B cell (primary cell): ENCODE measurements around the gene CD52. TPM values are rescaled to one million over a fixed set of nuclear protein-coding genes. Genes with fewer than 3 reads are reported as not detected.

ENCODE experiments used
- ATAC-seq: fragments of 200-7000 bp; cut with Tn5 transposase; one replicate; pipeline ENCODE4 v1.10.0; 2021; ENCODE audit warnings: low read depth, mild to moderate bottlenecking, moderate number of reproducible peaks, moderate library complexity
- CTCF ChIA-PET: fragments of 350-600 bp; sonication (Branson Sonifier 250); formaldehyde crosslinking; loops from one replicate; lab custom pipeline; 2021; ENCODE audit warnings: antibody characterized with exemption, inconsistent platforms; lab: Charles Lee
- POLR2A ChIA-PET: fragments of 350-600 bp; sonication (Branson Sonifier 250); formaldehyde crosslinking; loops from one replicate; lab custom pipeline; 2021; ENCODE audit warnings: antibody characterized with exemption; lab: Charles Lee
- DNase-seq: peaks from one replicate; pipeline ENCODE4 v3.0.0; 2013
- H2AFZ ChIP-seq: 2 replicates; pipeline ENCODE4 v1.6.1; 2012; ENCODE audit warnings: mild to moderate bottlenecking, low read depth, low read length; ENCODE audit not compliant: insufficient read depth, poor library complexity, severe bottlenecking
- H3K27ac ChIP-seq, 2 donors: 1 replicate in 1 of 2; 2 replicates in 1 of 2; pipeline ENCODE4 v1.5.1; 2012 to 2013; ENCODE audit warnings: low read length in 2 of 2, mild to moderate bottlenecking in 2 of 2, moderate library complexity in 1 of 2
- H3K27me3 ChIP-seq, 4 experiments: fragments of 200-600 bp in 1 of 4; sonication (generic) in 1 of 4; replicated peaks in 1 of 4; 1 replicate in 2 of 4; 2 replicates in 2 of 4; pipeline versions ENCODE4 v1.6.1 to v1.7.0; 2013 to 2016; ENCODE audit warnings: low read length in 3 of 4, mild to moderate bottlenecking in 2 of 4, mixed read lengths in 1 of 4, moderate library complexity in 1 of 4; ENCODE audit not compliant: insufficient read depth in 4 of 4, control insufficient read depth in 3 of 4; ENCODE audit errors: control extremely low read depth in 1 of 4
- H3K36me3 ChIP-seq, 2 experiments: replicated peaks in 1 of 2; 1 replicate in 1 of 2; 2 replicates in 1 of 2; pipeline versions ENCODE4 v1.6.1 to v1.7.1; 2013; ENCODE audit warnings: low read length in 1 of 2; ENCODE audit not compliant: insufficient read depth in 2 of 2, control insufficient read depth in 1 of 2; ENCODE audit errors: control extremely low read depth in 1 of 2, extremely low read depth in 1 of 2
- H3K4me1 ChIP-seq, 2 donors: fragments of 200-600 bp in 1 of 2; sonication (generic) in 1 of 2; 1 replicate in 1 of 2; 2 replicates in 1 of 2; pipeline versions ENCODE4 v1.5.1 to v1.6.1; 2013 to 2017; ENCODE audit warnings: low read length in 2 of 2; ENCODE audit not compliant: control insufficient read depth in 2 of 2, insufficient read depth in 2 of 2
- H3K4me2 ChIP-seq: replicated peaks from 2 replicates; pipeline ENCODE3; 2012; ENCODE audit warnings: mild to moderate bottlenecking, low read depth, low read length; ENCODE audit not compliant: poor library complexity, severe bottlenecking
- H3K4me3 ChIP-seq, 5 experiments: fragments of 200-600 bp in 1 of 5; sonication (generic) in 1 of 5; 1 replicate in 3 of 5; 2 replicates in 2 of 5; pipeline versions ENCODE4 v1.5.1 to v1.7.0; 2011 to 2016; ENCODE audit warnings: low read length in 4 of 5, mild to moderate bottlenecking in 4 of 5, low read depth in 2 of 5, control low read depth in 1 of 5, moderate library complexity in 1 of 5; ENCODE audit not compliant: insufficient read depth in 1 of 5; ENCODE audit errors: control extremely low read depth in 1 of 5, extremely low read depth in 1 of 5
- H3K79me2 ChIP-seq: fragments of 200-600 bp; sonication (generic); one replicate; pipeline ENCODE4 v1.6.0; 2016; ENCODE audit warnings: low read length; ENCODE audit not compliant: control insufficient read depth, insufficient read depth
- H3K9ac ChIP-seq: fragments of 200-600 bp; sonication (generic); 2 replicates; pipeline ENCODE4 v1.6.1; 2017; ENCODE audit warnings: mild to moderate bottlenecking, low read length, moderate library complexity
- H3K9me3 ChIP-seq, 3 donors: one replicate each; pipeline versions ENCODE4 v1.6.1 to v1.7.1; 2013; ENCODE audit warnings: low read length in 2 of 3; ENCODE audit not compliant: control insufficient read depth in 2 of 3, insufficient read depth in 1 of 3; ENCODE audit errors: control extremely low read depth in 1 of 3
- H4K20me1 ChIP-seq: 2 replicates; pipeline ENCODE4 v1.6.0; 2012; ENCODE audit warnings: mild to moderate bottlenecking, low read length; ENCODE audit not compliant: insufficient read depth, control insufficient read depth, poor library complexity, severe bottlenecking
- H3K27ac Mint-ChIP-seq: one replicate; pipeline ENCODE4 v1.8.0; 2021; ENCODE audit warnings: mixed read lengths
- H3K27me3 Mint-ChIP-seq: one replicate; pipeline ENCODE4 v1.8.0; 2021; ENCODE audit warnings: mixed read lengths
- H3K4me1 Mint-ChIP-seq: one replicate; pipeline ENCODE4 v1.8.0; 2021; ENCODE audit warnings: mixed read lengths
- H3K4me3 Mint-ChIP-seq: one replicate; pipeline ENCODE4 v1.8.0; 2021; ENCODE audit warnings: mixed read lengths
- H3K9me3 Mint-ChIP-seq: one replicate; pipeline ENCODE4 v1.8.0; 2022; ENCODE audit warnings: mixed read lengths; ENCODE audit not compliant: insufficient read depth
- EZH2 ChIP-seq: IDR thresholded peaks from 2 replicates; pipeline ENCODE4 v1.6.1; 2012; ENCODE audit warnings: borderline replicate concordance, low read depth, mild to moderate bottlenecking, moderate library complexity, low read length; ENCODE audit not compliant: insufficient read depth, poor library complexity, severe bottlenecking
- WGBS: methylation state at CpG from one replicate; pipeline ENCODE4 v1.1.5; 2013; ENCODE audit warnings: missing lambda C conversion rate; ENCODE audit not compliant: insufficient coverage; 5-methylcytosine and 5-hydroxymethylcytosine counted together
- intact Hi-C: fragments of 100-400 bp; cut with micrococcal nuclease; formaldehyde crosslinking; loops from one replicate; pipeline ENCODE4 v1.10.0; 2022
- polyA plus RNA-seq: library from polyadenylated mRNA; depleted of rRNA; stranded (reverse); fragments of >200 nt; gene quantifications from 2 replicates; pipeline ENCODE4 v1.2.3, GENCODE V29; 2012
- total RNA-seq, 2 donors: library from RNA; stranded (reverse); fragments of 120-200 nt in 1 of 2; gene quantifications; 1 replicate in 1 of 2; 2 replicates in 1 of 2; pipeline versions ENCODE4 v1.2.3 to v1.2.4, GENCODE V29; 2013 to 2022
- TF ChIP-seq, protein P1 (sequence below): fragments of 200-600 bp; IDR thresholded peaks from one replicate; pipeline ENCODE4 v1.8.0; 2022; ENCODE audit warnings: antibody characterized with exemption, mild to moderate bottlenecking

The CD52 gene
- total and polyA plus RNA-seq, 2 donors (not counting 1 experiment from before 2014, with no cell fraction given), result 1,116 to 1,597 TPM

DNA sequence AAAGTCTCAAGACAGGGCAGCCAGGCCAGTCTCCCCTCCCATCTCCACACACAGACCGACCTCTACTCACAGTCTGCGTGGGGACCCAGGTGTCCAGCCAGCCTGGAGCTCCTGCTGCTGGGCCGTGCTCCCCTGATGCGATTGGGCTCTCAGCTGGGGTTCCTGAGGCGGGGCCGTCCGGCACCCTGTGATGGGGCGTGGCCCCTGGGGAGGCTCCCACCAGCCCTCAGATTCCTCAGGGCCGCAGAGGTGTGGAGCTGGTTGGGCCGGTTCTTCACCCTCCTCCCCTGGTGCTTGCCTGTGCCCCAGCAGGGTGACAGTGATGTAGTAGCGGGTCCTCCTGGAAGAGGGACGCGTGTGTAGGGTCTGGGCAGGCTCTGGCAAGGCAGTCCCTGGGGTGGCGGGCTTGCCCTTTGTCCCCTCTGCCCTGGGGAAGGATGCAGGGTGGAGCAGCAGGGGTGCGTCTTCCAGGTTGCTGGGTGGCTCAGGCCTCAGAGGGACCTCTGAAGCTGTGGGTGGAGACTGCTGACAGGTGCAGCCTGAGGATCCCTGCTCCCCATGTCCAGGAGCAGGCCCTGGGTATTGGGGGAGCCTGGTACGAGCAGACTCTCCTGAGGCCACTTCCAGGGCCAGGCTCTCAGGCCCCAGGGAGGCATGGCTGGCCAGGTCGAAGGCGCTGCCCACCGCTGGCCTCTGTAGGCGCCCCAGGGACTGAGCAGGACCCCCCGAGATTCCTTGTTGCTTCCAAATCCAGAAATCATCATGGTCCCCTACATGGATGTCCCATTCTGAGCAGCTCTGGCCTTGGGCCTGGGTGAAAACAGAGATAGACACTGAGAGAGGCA, 36.4 kb downstream of the CD52 start, which contains the start of gene CRYBG2:
CRYBG2 (minus strand) TSS at position 155 of the 845 bp plus-strand sequence. CDS start 7,473 bp downstream, outside the sequence.
- no peaks in the 10 kb centered on the region for H3K36me3 ChIP-seq
- Mint-ChIP-seq H3K27ac (no peak within 1 kb of the TSS), H3K9me3 (no peaks in the 10 kb centered on the region), H3K27me3 (peaks cover 15% of the 10 kb centered on the region), H3K4me3 (no peak within 1 kb of the TSS), H3K4me1 (peaks cover 3% of the 10 kb centered on the region)
- no peak within 1 kb of the TSS for H2AFZ ChIP-seq
- H3K9me3 ChIP-seq, result no peaks in the 10 kb centered on the region
- intact Hi-C loops, result no loop called here
- H4K20me1 ChIP-seq, result no peaks in the 10 kb centered on the region
- WGBS, result 91% methylated on average over 20 of the region's 21 CpGs
- H3K4me1 ChIP-seq, result no peaks in the 10 kb centered on the region
- H3K4me2 ChIP-seq, result no peak within 1 kb of the TSS
- ChIA-PET CTCF (interaction anchor here (0.7 to 0.9 kb wide), 2 partner anchors 10 to 43 kb away, joined by 3 read pairs; no protein-coding TSS in a partner anchor), POLR2A (no interaction called here)
- H3K9ac ChIP-seq, result no peak within 1 kb of the TSS
- peaks cover 0 to 13% (median 0%) of the 10 kb centered on the region in 4 experiments for H3K27me3 ChIP-seq
- ATAC-seq (no peak), DNase-seq (no peak)
- no peak within 1 kb of the TSS for H3K27ac ChIP-seq
- TF ChIP-seq, protein P1, sequence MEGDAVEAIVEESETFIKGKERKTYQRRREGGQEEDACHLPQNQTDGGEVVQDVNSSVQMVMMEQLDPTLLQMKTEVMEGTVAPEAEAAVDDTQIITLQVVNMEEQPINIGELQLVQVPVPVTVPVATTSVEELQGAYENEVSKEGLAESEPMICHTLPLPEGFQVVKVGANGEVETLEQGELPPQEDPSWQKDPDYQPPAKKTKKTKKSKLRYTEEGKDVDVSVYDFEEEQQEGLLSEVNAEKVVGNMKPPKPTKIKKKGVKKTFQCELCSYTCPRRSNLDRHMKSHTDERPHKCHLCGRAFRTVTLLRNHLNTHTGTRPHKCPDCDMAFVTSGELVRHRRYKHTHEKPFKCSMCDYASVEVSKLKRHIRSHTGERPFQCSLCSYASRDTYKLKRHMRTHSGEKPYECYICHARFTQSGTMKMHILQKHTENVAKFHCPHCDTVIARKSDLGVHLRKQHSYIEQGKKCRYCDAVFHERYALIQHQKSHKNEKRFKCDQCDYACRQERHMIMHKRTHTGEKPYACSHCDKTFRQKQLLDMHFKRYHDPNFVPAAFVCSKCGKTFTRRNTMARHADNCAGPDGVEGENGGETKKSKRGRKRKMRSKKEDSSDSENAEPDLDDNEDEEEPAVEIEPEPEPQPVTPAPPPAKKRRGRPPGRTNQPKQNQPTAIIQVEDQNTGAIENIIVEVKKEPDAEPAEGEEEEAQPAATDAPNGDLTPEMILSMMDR, result no peak
- TF ChIP-seq EZH2, result no peak
- no peak within 1 kb of the TSS for H3K4me3 ChIP-seq
- no peaks in the 10 kb centered on the region for H3K79me2 ChIP-seq

DNA sequence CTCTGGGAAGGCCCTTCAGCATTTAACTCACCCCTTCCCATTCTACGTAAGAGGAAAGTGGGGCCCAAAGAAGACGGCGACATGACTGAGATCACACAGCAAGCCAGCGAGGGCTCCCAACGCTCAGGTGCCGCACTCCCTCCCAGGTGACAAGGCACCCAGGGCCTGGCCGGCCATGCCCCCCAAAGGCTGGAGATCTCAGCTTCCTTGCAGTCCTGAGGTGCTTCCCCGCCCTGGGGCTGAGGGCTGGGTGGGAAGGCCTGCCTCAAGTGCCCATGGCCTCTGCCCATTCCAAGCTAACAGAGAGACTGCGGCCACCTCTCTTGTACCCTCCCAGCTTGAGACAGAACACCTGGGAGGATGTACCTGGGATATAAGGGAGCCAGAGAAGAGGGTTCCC, 37.2 kb downstream of the CD52 start:
- H2AFZ ChIP-seq, result no peak overlapping the region
- ChIA-PET CTCF (interaction anchor here (0.9 kb wide), 1 partner anchor 9 kb away, joined by 3 read pairs; no protein-coding TSS in a partner anchor), POLR2A (no interaction called here)
- Mint-ChIP-seq H3K27me3 (peaks cover 16% of the 10 kb centered on the region), H3K4me3 (no peak overlapping the region), H3K27ac (no peak overlapping the region), H3K4me1 (peaks cover 8% of the 10 kb centered on the region), H3K9me3 (no peaks in the 10 kb centered on the region)
- TF ChIP-seq EZH2, result no peak
- TF ChIP-seq, protein P1, result no peak
- no peaks in the 10 kb centered on the region for H4K20me1 ChIP-seq
- no peak overlapping the region for H3K9ac ChIP-seq
- DNase-seq (no peak), ATAC-seq (no peak)
- H3K9me3 ChIP-seq, result peaks cover 0 to 4% (median 0%) of the 10 kb centered on the region in 3 donors
- H3K36me3 ChIP-seq, result no peaks in the 10 kb centered on the region
- H3K27me3 ChIP-seq, result peaks cover 0 to 20% (median under 1%) of the 10 kb centered on the region in 4 experiments
- peaks cover 3% of the 10 kb centered on the region in 2 donors for H3K4me1 ChIP-seq
- no peaks in the 10 kb centered on the region for H3K79me2 ChIP-seq
- 88% methylated on average over 5 of the region's 9 CpGs for WGBS
- H3K4me2 ChIP-seq, result no peak overlapping the region
- intact Hi-C loops, result no loop called here
- H3K4me3 ChIP-seq, result no peak overlapping the region
- no peak overlapping the region for H3K27ac ChIP-seq
